Measurements from ENCODE around the gene STN1.

Gene STN1

DNA sequence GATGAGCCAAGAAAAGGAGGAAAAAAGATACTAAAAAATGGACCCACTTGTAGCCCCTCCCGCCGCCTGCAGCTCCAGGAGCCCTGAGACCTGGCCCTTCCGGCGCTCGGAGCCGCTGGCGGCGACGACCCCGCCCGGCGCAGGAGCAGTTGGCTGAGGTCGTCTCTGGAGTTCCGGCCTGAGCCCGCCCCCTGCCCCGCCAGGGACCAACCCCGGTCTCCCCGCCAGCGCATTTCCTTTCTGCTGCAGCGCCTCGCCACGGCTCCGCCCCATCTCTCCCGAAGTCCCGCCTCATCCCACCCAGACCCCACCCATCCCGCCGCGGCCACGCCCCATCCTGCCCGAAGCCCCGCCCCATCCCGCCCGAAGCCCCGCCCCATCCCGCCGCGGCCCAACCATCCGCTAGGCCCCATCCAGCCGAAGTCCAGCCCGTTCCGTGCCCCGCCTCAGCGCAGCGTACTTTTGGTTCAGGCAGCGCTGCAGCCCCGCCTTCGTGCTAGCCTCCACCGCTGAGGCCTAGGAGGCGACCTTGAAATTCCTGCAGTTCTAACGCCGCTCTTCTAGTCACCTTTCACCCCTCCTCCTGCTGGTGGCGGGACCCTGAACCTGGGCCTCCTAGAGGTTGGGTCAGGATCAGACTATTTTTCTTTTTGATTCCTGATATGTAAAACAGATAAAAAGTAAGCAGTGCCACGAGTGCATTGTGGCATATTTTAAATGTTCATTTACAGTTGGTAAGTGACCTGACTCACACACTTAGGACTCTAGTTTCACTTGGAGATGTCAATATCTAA, at the start of gene STN1:
Gene STN1 (minus strand): TSS at position 132 of the 794 bp plus-strand sequence. CDS start 590 bp downstream, outside the sequence.
- peak; percentile 89 for DNase-seq

DNA sequence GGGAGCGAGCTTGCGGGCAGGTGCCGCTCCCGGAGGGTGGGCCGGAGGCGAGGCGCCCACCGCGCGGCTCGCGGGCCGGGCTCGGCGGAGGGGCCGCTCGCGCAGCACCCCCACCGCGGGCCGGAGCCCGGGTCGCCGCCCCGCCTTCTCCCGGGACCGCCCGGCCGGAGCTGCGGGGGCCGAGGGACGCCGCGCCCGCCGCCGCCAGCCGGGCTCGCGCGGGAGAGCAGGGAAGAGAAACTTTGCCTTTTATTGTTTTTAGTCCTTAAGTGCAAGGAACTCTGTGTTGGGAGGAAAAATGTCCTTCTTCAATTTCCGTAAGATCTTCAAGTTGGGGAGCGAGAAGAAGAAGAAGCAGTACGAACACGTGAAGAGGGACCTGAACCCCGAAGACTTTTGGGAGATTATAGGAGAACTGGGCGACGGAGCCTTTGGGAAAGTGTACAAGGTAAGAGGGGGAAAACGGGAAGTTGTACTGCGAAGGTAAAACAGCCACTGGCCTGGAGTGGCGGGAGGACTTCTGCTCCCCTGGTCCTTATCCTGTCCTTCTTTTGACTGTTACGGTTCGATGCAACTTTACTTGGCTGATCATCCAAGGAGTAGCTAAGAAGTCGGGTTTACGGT, 49.6 kb upstream of the STN1 start:
- no peak for DNase-seq

GRCh38 chr10:103966671-103967447, 48.9 kb upstream of the STN1 start, which contains the start of gene SLK:
TSS of gene SLK (plus strand) at chr10:103967140. CDS start at chr10:103967746, 606 bp downstream.
- peak; percentile 81 for DNase-seq

DNA sequence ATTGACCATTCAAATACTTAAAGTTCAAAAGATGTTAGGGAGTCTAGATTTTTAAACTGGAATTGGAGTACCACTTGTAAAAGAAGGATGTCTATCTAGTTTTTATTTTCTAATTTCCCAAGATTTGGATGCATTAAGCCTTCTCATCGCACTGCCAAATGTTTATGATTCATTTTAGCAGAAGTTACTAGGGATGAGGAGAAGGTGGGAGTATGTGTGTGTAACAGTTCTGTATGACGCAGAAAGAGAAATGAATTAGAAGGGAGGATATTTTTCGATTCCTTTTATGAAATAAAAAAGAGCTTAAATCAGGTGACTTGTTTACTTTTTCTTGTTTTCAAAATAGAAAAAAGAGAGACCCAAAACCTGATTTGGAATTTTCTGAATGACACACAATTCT, 42.1 kb upstream of the STN1 start:
- no peak for DNase-seq

DNA sequence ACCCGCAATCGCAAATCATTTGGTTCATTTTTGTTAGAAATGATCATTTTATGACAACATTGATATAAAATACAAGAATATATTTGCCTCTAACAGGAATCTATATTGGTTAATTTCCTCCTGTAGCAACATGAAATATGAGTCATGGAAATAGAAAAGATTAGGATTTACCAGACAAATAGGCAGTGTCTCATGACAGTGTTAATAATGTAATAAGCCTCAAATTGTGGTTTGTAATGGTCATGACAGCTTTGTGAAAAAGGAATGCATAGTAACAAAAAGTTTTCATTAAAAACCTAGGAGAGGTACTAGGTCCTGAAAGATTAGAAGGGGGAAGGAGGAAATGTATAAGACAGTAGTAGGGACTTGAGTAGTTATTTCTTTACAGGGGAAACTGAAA, 41.0 kb upstream of the STN1 start:
- DNase-seq, result no peak

DNA sequence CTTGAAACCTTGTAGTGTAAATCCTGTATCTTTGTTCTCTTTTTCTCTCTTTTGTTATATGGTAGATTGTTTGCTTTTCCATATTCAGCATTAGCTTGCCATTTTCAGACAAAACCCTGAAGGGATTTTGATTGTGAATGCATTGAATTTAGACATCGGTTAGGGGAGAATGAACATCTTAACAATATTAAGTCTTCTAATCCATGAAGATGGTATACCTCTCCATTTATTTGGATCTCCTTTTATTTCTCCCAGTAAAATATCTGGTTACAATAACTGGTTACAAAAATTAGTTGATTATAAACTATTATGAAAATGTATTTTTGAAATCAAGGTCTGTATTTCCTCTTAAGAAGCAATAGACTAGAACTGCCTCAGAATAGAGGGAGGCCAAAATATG, 36.6 kb upstream of the STN1 start:
- DNase-seq, result no peak

DNA sequence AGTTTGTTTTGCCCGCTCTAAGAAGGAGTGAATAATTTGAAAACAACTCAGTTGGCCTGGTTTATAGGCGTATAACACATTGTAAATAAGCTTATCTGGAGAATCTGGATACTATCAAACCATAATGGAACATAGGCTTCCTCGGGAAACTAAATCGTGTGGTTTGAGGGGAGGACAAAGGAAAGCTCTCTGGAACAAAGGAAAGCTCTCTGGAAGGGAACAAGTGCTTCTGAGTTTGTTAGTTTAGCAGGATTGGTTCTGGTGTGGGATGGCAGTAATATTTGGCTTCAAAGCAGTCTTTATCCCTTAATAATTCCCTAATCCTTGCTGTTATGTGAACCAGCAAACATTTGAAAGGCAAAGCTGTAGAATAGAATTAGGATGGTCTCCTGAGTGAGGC, 34.0 kb upstream of the STN1 start:
- DNase-seq, result peak; percentile 22

GRCh38 chr10:103951183-103951582, 33.2 kb upstream of the STN1 start:
- DNase-seq, result no peak

DNA sequence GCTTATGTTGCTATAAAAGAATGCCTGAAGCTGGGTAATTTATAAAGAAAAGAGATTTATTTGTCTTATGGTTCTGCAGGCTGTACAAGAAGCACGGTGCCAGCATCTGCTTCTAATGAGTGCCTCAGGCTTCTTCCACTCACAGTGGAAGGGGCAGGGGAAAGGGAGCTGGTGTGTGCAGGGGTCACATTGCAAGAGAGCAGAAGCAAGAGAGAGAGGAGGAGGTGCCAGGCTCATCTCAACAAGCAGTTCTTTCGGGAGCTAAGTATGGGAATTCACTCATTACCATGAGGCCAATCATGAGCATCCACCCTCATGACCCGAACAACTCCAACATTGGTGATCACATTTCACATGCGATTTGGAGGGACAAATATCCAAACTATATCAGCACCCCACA, 31.7 kb upstream of the STN1 start:
- no peak for DNase-seq

GRCh38 chr10:103947799-103948516, 30.0 kb upstream of the STN1 start:
- no peak for DNase-seq

- no peak for DNase-seq
Observed at GRCh38 chr10:103942866-103943265, 24.9 kb upstream of the STN1 start.

GRCh38 chr10:103941801-103942200, 23.8 kb upstream of the STN1 start:
- DNase-seq, result no peak

DNA sequence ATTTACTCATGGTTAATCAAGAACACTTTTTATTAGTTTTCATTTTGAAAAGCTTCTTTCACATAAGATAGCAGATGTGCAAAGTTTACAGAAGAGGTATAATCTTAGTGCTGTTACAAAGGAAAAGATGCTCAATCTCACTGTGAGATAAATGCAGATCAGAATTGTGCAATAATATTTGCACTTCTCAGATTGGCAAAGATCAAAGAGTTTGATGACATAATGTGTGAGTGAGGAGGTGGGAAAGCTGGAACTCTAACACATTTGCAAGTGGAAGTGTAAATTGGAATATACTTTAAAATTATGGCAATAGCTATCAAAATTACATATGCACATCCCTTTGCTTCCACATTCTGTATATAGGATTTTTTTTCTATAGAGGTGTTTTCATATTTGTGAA, 21.5 kb upstream of the STN1 start:
- no peak for DNase-seq

- no peak for DNase-seq
Observed at GRCh38 chr10:103936022-103936421, 18.0 kb upstream of the STN1 start.

- no peak for DNase-seq
Observed at GRCh38 chr10:103934308-103934707, 16.3 kb upstream of the STN1 start.

- DNase-seq, result no peak
Observed at GRCh38 chr10:103933557-103934121, 15.7 kb upstream of the STN1 start.

GRCh38 chr10:103932971-103933370, 15.0 kb upstream of the STN1 start:
- no peak for DNase-seq

GRCh38 chr10:103932271-103932670, 14.3 kb upstream of the STN1 start:
- no peak for DNase-seq

GRCh38 chr10:103931603-103932002, 13.6 kb upstream of the STN1 start:
- DNase-seq, result no peak

DNA sequence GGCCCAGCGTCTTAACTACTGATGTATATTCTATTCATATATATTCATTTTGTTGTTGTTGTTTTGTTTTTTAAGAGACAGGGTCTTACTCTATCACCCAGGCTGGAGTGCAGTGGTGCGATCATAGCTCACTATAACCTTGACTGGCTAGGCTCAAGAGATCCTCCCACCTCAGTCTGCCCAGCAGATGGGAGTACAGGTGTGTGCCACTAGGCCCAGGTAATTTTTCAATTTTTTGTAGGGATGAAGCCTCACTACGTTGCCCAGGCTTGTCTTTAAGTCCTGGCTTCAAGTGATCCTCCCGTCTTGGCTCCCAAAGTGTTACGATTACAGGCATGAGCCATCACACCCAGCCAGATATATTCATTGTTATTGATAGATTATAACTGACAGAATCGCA, 12.9 kb upstream of the STN1 start:
- DNase-seq, result no peak

- DNase-seq, result no peak
Observed at GRCh38 chr10:103930449-103930848, 12.5 kb upstream of the STN1 start.

DNA sequence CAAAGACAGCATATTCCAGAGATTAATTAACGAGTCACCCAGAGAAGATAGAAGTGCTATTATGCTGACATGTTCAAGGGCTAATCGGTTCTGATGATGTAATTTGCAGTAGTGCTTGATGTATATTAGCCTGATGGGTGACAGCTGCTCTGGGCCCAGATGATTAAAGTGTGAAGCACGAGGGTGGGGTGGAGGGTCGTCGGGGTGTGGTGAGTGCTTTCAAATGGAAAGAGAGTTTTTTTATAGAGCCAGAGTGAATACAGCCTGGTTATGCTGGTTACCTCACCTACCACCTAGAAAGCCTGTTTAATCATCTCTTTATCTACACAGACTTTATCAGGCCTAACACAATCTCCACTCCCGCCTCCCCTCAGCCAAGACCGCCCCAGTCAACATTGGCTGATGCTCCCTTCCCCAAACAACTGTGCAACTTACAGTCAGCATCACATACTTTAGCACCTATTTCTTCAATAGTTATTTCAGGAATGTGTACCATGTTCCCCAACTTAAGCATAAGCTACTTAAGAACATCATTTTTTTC, 11.5 kb upstream of the STN1 start:
- no peak for DNase-seq

Measured in NCI-H345 (cell line).